Measurements from ENCODE around the gene P2RY2. TPM values are rescaled to one million over a fixed set of nuclear protein-coding genes. Genes with fewer than 3 reads are reported as not detected.

The P2RY2 gene
- total and polyA plus RNA-seq, 9 of the 15 experiments (the other 6 are each of a cell fraction or from before 2014, with no cell fraction given), result not detected

DNA sequence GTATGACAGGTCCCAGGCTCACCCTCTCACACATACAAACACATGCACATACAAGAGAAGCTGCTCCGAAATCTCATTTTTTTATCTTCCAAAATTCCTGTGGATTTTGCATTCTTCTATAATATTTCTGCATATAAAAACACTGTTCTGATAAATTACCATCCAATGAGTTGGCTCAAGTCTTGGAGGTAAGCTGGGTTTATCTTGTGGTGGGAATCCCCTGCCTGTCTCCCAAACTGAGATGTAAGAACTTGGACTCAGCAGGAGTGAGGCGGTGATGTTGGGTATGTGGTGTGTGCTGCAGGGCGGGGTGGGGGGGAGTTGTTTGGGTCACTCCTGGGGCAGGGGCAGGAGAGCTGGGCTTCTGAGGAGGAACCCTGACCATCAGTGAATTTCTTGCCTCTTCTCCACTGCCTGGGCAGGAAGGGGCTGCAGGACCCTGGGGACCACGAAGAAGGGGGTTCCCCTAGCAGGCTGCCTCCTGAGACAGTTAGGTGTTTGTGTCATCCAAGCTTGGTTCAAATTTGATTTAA lies 47.3 kb downstream of the P2RY2 start (continued):
- TF ChIP-seq, protein P1, sequence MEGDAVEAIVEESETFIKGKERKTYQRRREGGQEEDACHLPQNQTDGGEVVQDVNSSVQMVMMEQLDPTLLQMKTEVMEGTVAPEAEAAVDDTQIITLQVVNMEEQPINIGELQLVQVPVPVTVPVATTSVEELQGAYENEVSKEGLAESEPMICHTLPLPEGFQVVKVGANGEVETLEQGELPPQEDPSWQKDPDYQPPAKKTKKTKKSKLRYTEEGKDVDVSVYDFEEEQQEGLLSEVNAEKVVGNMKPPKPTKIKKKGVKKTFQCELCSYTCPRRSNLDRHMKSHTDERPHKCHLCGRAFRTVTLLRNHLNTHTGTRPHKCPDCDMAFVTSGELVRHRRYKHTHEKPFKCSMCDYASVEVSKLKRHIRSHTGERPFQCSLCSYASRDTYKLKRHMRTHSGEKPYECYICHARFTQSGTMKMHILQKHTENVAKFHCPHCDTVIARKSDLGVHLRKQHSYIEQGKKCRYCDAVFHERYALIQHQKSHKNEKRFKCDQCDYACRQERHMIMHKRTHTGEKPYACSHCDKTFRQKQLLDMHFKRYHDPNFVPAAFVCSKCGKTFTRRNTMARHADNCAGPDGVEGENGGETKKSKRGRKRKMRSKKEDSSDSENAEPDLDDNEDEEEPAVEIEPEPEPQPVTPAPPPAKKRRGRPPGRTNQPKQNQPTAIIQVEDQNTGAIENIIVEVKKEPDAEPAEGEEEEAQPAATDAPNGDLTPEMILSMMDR (IDR thresholded peaks at IDR 0.05 in 2 of 3, conservative IDR thresholded peaks at IDR 0.05 in 1 of 3; ENCODE audit: insufficient read depth in 2 of 3, low read depth in 1 of 3, low read length in 3 of 3), result no peak

DNA sequence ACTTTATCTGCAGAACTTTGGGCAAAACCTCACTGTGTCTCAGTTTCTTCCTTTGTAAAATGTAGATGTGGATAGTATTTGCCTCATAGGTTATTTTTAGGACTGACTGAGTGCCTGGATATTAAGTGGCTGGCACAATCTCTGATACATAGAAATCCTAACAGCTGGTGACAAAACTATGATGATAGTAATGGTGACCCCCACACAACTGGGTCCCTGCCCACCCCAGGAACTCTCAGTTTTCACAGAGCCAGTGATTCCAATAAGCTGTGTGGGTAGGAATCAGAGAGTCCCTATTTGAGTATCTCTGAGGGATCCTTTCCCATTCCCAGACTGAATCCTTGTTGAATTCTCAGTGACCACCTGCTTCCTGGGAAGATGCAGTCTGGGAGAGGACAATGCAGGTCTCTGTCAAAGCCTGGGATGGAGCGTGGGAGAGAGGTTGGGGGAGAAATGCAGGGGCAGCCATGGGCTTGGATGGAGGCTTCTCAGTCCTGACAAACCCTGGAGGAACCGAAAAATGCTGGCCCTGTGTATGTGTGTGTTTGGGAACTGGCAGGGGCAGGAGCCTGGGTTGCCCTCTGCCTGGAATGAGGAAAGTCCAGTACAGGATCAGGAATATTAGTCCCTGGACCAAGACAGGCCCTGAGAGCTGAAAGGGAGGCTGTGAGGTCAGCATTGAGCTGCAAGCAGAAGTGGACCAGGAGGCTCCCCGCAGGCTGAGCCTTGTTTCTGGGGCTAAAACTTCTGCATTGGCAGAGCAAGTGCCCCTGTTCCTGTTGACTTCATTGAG lies 48.0 kb downstream of the P2RY2 start:
- H3K36me3 ChIP-seq (ENCODE audit: control insufficient read depth, insufficient read depth, low read length), result no peaks in the 10 kb centered on the region
- H4K20me1 ChIP-seq (replicated peaks; ENCODE audit: control insufficient read depth, insufficient read depth, low read length), result no peaks in the 10 kb centered on the region
- ATAC-seq (no peak), DNase-seq (ENCODE audit: extremely low read depth in 1 of 4, low spot score in 3 of 4) (no peak), FAIRE-seq (no peak)
- peaks cover 0 to 13% of the 10 kb centered on the region in 2 experiments; a peak in 1 of 5 replicates for H3K4me1 ChIP-seq (replicated peaks in 1 of 2; ENCODE audit: control insufficient read depth in 2 of 2, insufficient read depth in 2 of 2, low read length in 2 of 2)
- H3K27me3 ChIP-seq (ENCODE audit: control insufficient read depth in 2 of 2, insufficient read depth in 2 of 2, low read length in 2 of 2), result peaks cover 27 to 72% of the 10 kb centered on the region in 2 experiments
- no peak overlapping the region for H3K9ac ChIP-seq (ENCODE audit: insufficient read depth in 1 of 2, low read depth in 2 of 2, low read length in 2 of 2)
- ChIA-PET CTCF (ENCODE audit: low intra/inter-chr PET ratio) (no interaction called here), POLR2A (interaction anchor here (0.6 kb wide), 1 partner anchor 18 kb away, joined by 3 read pairs; no protein-coding TSS in a partner anchor)
- H3K9me3 ChIP-seq (replicated peaks; ENCODE audit: control insufficient read depth, insufficient read depth, low read depth, low read length), result no peaks in the 10 kb centered on the region
- H3K9me1 ChIP-seq (ENCODE audit: control insufficient read depth, insufficient read depth, low read length), result no peaks in the 10 kb centered on the region
- H2AFZ ChIP-seq (ENCODE audit: low read depth, low read length), result no peak overlapping the region
- H3K4me2 ChIP-seq (ENCODE audit: insufficient read depth, low read length), result no peak overlapping the region
- 0% methylated on average over 3 of the region's 3 CpGs for WGBS (ENCODE audit: insufficient coverage, low coverage, missing lambda C conversion rate)
- H3K4me3 ChIP-seq, result no peak overlapping the region
- no peaks in the 10 kb centered on the region for H3K79me2 ChIP-seq (ENCODE audit: control insufficient read depth, insufficient read depth, low read length)
- in situ Hi-C loops (cut with MboI) (no loop called here), intact Hi-C loops (cut with micrococcal nuclease) (no loop called here)
- no peak overlapping the region for H3K27ac ChIP-seq (ENCODE audit: extremely low read depth, low read depth, low read length)
- BruUV-seq (replicated peaks), result no TSS peak
- TF ChIP-seq ZBTB8A (IDR thresholded peaks at IDR 0.05; ENCODE audit: partially characterized antibody), result no peak
- TF ChIP-seq CEBPG (CRISPR knock-in tag; IDR thresholded peaks at IDR 0.05), result no peak
- no peak for TF ChIP-seq CEBPG (tag; conservative IDR thresholded peaks at IDR 0.05 in 1 of 2, IDR thresholded peaks at IDR 0.05 in 1 of 2)
- TF ChIP-seq, protein P2, sequence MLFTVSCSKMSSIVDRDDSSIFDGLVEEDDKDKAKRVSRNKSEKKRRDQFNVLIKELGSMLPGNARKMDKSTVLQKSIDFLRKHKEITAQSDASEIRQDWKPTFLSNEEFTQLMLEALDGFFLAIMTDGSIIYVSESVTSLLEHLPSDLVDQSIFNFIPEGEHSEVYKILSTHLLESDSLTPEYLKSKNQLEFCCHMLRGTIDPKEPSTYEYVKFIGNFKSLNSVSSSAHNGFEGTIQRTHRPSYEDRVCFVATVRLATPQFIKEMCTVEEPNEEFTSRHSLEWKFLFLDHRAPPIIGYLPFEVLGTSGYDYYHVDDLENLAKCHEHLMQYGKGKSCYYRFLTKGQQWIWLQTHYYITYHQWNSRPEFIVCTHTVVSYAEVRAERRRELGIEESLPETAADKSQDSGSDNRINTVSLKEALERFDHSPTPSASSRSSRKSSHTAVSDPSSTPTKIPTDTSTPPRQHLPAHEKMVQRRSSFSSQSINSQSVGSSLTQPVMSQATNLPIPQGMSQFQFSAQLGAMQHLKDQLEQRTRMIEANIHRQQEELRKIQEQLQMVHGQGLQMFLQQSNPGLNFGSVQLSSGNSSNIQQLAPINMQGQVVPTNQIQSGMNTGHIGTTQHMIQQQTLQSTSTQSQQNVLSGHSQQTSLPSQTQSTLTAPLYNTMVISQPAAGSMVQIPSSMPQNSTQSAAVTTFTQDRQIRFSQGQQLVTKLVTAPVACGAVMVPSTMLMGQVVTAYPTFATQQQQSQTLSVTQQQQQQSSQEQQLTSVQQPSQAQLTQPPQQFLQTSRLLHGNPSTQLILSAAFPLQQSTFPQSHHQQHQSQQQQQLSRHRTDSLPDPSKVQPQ (CRISPR knock-in tag; IDR thresholded peaks at IDR 0.05; ENCODE audit: borderline replicate concordance), result no peak
- TF ChIP-seq ESRRA (IDR thresholded peaks at IDR 0.05; ENCODE audit: borderline replicate concordance, low read depth), result no peak
- no peak for TF ChIP-seq ZC3H11A (IDR thresholded peaks at IDR 0.05; ENCODE audit: low read depth, low read length)
- TF ChIP-seq CHD4 (IDR thresholded peaks at IDR 0.05; ENCODE audit: insufficient read depth, insufficient replicate concordance, low read depth, low read length, poor library complexity, severe bottlenecking), result no peak
- TF ChIP-seq, protein P3, sequence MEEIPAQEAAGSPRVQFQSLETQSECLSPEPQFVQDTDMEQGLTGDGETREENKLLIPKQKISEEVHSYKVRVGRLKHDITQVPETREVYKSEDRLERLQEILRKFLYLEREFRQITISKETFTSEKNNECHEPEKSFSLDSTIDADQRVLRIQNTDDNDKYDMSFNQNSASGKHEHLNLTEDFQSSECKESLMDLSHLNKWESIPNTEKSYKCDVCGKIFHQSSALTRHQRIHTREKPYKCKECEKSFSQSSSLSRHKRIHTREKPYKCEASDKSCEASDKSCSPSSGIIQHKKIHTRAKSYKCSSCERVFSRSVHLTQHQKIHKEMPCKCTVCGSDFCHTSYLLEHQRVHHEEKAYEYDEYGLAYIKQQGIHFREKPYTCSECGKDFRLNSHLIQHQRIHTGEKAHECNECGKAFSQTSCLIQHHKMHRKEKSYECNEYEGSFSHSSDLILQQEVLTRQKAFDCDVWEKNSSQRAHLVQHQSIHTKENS (CRISPR knock-in tag; IDR thresholded peaks at IDR 0.05), result no peak
- no peak for TF ChIP-seq ZNF134 (CRISPR knock-in tag; conservative IDR thresholded peaks at IDR 0.05)

Measured in K562 (cell line).